HG02840 (cell line): Measurements from ENCODE around the gene PADI4.

Experiments used
- ATAC-seq: cut with Tn5 transposase; IDR thresholded peaks from one replicate; pipeline ENCODE4 v1.9.1; 2021; ENCODE audit warnings: mild to moderate bottlenecking, moderate library complexity, moderate number of reproducible peaks; ENCODE audit not compliant: unreplicated experiment, low FRiP score

PADI4 gene

DNA sequence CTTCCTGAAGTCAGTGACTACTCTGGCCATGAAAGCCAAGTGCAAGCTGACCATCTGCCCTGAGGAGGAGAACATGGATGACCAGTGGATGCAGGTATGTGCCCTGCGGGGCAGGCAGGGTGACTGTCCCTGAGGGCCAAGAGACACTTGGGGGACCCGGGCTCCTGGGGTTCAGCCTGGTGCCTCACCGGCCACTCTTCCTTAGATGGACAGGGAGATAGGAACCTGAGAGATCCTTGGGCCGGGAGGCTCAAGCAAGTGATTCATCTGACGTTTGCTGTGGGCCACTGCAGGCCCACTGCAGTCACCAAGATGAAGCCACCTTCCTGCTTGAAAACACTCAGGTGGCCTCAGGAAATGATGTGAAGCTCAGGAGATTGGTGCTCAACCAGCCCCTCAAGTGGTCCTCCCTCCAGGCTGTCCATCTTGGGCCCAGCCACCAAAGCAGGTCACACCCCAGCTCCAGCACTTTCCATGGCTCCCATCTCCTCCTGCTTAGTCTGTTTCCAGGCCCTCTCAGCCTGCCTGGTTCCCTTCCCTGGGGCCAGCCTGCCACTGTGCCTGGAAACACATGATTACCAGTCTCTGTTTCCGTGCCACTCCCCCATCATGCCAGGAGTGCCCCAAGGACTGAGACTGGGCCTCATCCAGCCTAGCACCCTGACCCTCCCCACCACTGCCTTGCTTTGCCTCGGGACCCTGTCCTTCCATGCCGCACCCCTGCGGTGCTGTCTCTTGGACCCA lies 38.2 kb downstream of the PADI4 start:
- no peak for ATAC-seq

DNA sequence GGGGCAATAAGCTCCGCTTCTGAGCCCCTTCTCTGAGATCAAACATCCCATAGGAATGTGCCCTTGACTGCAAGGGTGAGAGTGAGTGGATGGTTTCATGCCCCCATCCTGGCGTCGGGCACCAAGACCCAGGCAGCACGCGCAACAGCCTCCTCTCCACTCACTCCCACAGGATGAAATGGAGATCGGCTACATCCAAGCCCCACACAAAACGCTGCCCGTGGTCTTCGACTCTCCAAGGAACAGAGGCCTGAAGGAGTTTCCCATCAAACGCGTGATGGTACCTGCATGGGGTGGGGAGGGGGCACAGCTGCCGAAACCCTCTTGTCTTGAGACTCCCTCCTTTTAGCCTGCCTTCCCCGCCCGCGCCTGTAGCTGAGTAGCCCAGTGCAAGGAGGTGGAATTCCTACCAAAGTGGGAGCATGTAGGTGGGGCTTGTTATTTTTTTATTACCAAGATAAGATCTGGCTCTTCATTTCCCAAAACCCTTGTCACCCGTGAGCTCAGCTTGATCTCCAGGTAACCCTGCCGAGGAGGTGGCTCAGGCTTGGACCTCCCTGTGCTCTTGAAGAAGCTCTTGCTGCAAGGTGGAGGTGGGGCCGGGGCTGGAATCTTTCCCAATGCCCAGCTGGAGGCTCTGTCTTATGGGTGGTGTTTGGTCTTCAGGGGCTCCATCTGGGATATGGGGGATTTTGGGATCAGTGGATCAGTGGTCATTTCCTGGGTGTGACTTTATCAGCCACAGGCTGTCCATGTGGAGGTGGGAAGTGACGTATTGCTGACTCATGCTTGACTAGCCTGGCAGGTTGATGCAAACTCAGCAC lies 40.0 kb downstream of the PADI4 start:
- ATAC-seq, result no peak

DNA sequence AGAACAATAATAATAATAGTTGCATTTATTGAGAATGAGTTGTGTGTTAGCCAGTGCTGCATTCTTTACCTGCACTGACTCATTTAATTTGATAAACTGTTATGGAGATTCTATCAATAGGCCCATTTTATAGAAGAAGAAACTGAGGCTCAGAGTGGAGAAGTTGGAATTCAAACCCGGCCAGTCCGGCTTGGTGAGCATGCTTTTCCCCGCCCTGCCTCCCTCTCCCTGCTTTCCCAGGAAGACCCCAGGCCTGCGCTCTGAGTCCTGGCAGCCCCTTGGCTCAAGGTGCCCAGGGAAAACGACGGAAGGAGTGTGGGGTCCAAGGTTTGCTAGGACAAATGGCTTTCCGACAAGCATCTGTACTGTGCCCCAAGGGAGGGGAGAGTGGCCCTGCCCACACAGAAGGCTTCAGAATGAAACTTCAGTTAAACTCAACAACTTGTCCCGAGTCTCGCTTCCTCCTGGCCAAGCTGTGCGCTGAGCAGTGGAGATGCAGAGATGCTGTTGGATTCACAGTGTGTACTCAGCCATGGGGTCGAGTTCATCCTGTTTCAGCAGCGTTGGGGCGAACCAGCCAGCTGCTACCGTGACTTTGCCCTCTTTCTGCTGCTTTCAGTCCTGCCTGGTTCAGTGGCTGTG lies 40.7 kb downstream of the PADI4 start:
- no peak for ATAC-seq

DNA sequence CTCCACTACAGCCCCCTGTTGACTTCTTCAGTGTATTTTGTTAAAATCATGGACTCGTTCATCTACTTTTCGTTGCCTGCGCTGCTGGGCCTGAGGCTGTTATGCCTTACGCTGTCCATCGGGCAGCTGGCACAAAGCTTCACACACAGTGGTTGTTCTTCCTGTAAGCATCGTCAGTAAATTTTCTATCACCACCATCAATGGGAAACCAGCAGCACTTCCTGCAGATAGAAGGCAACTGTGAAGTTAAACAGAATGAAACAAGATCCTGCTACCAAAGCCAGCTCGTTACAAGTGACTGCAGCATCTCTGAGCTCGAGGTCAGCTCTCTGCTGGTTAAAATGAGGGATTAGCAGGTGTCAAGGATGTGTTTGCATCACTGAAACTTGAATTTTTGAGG lies 42.1 kb downstream of the PADI4 start:
- ATAC-seq, result no peak

DNA sequence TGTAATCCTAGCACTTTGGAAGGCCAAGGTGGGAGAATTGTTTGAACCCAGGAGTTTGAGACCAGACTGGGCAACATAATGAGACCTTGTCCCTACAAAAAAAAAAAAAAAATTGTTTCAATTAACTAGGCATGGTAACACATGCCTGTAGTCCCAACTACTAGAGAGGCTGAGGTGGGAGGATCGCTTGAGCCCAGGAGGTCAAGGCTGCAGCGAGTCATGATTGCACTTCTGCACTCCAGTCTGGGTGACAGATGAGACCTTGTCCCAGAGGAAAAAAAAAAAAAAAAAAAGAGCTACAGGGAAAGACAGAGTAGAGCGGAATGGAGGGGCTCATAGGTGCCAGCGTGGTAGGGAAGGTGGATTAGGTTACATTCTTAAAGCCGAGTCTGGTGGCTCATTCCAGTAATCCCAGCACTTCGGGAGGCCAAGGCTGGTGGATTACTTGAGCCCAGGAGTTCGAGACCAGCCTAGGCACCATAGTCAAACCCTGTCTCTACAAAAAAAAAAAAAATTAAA lies 43.0 kb downstream of the PADI4 start:
- ATAC-seq, result no peak

DNA sequence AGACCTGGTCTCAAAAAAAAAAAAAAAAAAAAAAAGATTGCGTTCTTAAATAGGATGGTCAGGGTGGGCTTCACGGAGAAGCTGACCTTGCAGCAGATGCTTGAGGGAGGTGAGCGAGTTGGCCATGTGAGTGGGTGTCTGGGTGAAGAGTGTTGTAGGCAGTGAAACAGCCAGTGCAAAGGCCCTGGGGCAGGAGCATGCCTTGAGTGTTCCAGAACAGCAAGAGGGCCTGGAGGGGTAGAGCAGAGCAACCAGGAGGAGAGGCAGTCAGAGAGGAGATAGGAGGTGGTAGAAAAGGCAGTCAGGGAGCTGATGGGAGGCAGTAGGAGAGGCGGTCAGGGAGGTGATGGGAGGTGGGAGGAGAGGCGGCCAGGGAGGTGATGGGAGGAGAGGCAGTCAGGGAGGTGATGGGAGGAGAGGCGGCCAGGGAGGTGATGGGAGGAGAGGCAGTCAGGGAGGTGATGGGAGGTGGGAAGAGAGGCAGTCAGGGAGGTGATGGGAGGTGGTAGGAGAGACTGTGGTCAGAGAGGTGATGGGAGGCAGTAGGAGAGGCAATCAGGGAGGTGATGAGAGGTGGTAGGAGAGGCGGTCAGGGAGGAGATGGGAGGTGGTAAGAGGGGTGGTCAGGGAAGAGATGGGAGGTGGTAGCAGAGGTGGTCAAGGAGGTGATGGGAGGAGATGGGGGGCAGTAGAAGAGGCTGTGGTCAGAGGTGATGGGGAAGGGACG lies 43.8 kb downstream of the PADI4 start:
- ATAC-seq, result no peak

DNA sequence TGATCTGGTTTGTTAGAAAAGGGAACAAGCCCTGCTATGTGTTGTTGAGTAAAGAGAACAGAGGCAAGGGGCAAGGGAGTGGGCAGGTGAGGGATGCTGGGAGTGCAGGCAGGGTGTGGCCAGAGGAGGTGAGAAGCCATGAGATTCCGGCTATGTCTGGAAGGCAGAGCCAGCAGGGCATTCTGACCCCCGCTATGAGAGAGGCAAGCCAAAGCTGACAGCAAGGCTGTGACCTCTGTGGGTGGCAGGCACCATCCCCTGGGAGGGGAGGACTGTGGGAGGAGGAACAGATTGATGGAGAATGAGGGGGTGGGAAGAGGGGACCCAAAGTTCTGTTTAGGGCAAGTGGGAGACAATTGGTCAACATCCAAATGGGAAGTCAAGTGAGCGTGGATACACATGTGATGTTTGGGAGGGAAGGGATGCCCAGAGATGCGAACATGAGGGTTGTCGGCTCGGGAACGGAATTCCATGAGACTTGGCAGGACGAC lies 44.5 kb downstream of the PADI4 start:
- no peak for ATAC-seq

DNA sequence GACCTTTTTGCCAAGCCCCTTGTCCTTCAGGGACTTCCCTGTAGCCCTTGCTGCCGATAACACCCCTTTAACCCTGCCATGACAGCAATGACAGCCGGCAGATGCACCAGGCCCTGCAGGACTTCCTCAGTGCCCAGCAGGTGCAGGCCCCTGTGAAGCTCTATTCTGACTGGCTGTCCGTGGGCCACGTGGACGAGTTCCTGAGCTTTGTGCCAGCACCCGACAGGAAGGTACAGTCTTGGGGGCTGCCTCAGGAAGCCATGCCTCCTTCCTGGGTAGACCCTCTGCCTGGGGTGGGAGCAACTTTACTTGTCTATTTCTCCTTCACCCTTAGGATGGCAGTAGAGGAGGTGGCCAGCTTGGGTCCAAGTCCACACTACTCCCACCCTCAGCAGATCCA lies 47.9 kb downstream of the PADI4 start:
- no peak for ATAC-seq

DNA sequence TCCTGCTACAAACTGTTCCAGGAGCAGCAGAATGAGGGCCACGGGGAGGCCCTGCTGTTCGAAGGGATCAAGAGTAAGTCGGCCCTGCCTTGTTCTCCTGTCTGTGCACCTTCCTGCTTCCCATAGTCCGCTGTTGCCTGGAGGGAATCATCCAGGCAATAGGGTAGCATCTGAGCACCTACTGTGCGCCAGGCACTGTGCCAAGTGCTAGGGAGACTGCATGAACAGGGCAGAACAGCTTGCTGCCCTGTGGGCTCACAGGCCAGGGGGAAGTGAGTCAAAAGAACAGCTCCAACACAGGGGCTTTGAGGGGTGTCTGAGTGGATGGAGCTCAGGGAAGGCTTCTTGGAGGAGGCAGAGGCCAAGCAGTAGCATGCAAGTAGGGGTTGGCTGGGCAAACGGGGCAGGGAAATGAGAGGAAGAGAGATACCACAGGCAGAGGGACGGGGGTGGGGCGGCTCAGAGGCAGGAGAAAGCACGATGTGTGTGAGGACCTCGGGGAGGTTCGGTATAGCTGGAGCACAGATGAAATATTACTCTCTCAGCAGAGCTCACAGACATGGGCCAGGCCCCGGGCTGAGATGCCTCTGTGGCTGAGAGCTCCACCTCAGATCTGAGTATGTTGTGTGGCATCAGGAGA lies 48.5 kb downstream of the PADI4 start:
- ATAC-seq, result no peak

DNA sequence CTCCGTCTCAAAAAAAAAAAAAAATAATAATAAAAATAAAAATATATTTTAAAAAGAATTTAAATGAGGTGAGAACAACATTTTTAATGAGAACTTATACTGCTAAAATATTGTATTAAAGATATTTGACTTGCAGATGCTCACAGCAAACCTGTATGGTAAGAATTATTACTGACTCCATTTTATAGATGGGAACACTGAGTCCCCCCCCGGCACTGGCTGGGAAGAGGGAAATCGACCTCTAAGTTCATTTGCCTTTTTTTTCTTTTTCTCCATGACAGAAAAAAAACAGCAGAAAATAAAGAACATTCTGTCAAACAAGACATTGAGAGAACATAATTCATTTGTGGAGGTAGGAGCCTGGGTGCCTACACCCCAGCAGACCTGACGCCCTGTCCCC lies 50.6 kb downstream of the PADI4 start:
- no peak for ATAC-seq

DNA sequence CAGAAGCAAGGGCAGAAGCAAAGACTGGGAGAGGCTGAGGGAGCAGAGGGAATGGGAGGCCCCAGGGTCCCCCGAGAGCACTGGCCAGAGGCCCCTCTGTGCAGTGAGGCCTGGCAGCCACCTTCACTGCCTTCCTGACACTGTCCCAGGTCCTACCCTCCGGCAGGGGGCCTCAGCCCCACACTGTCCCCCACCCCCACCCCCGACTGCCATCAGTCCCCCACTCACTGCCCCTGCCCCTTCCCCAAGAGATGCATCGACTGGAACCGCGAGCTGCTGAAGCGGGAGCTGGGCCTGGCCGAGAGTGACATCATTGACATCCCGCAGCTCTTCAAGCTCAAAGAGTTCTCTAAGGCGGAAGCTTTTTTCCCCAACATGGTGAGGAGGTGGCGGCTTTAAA lies 51.0 kb downstream of the PADI4 start:
- no peak for ATAC-seq

DNA sequence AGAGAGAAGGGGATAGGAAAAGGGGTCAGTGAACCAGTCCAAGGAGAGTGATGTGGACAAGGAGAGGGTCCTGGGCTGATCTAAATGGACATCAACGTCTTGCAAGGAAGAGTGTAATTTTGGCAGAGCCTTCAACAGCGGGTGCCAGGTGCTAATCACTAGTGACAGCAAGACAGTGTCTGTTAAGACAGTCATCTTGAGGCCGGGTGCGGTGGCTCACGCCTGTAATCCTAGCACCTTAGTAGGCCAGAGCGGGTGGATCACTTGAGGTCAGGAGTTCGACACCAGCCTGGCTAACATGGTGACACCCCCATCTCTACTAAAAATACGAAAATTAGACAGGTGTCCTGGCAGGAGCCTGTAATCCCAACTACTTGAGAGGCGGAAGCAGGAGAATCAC lies 51.8 kb downstream of the PADI4 start:
- ATAC-seq, result no peak

DNA sequence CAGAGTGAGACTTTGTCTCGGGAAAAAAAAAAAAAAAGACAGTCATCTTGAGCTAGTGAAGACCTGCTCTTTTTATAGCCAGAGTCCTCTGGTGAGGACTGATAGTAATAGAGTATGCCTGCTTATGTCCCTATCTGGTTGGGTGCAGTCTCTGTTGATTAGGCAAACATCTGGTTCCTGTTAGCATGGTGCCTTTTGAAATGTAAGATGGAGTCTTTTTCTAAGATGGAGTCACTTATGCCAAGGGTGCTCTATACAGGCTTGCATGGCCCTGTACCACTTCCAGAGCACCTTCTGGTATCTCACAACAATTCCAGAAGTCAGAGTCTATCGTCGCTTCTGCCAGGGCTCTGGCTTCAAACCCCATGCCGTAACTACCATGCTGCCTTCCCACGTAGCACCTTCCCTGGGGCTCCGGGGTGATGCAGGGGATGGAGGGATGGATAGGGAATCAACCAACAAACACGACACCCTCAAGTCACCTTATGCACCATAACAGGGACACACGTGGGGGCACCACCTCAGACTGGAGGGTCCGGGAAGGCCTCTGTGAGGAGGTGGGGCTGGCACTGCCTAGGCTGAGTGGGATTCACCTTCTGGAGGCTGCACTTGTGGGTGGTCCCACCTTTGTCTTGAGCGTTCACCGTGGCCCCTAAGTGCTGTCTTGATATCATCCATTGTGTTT lies 52.4 kb downstream of the PADI4 start:
- ATAC-seq, result no peak

DNA sequence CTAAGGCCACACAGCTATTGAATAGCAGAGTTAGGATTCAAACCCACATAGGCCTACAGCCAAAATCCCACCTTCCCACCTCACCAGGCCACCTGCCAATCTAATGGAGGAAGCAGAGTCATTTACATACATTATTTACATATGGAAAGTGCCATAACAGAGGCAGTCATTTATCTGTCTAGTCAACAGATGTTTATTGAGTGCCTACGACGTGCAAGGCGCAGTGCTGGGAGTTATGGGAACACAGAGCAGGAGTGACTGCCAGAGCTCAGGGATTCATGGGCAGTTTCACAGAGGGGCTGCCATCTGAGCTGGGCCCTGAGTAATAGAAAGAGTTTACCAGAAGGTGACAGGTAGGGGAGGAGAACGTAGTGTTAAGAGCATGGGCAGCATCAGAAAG lies 53.7 kb downstream of the PADI4 start:
- ATAC-seq, result no peak

DNA sequence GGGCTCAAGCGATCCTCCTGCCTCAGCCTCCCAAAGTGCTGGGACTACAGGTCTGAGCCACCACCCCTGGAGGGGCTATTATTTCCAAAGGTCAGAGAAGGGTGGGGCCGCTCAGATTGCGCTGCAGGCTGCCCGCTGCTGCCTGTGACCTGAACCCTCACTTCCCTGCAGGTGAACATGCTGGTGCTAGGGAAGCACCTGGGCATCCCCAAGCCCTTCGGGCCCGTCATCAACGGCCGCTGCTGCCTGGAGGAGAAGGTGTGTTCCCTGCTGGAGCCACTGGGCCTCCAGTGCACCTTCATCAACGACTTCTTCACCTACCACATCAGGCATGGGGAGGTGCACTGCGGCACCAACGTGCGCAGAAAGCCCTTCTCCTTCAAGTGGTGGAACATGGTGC lies 55.4 kb downstream of the PADI4 start:
- no peak for ATAC-seq

DNA sequence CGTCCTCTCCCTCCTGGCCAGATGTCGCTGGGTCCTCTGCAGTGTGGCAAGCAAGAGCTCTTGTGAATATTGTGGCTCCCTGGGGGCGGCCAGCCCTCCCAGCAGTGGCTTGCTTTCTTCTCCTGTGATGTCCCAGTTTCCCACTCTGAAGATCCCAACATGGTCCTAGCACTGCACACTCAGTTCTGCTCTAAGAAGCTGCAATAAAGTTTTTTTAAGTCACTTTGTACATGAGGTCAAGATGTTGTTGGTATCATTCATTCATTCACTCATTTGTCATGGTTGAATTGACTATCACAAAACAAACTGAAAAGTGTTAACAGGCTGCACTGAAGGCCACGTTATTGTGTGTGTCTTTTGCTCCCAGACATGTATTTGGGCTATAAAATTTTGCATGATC lies 55.8 kb downstream of the PADI4 start:
- ATAC-seq, result no peak

DNA sequence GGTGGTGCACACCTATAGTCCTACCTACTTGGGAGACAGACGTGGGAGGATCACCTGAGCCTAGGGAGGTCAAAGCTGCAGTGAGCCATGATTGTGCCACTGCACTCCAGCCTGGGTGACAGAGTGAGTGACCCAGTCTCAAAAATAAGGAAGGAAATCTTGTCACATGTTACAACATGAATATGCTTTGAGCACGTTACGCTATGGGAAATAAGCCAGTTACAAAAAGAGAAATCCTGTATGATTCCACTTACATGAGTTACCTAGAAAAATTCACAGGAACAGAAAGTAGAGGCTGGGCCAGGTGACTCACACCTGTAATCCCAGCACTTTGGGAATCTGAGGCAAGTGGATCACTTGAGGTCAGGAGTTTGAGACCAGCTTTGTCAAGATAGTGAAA lies 57.3 kb downstream of the PADI4 start:
- ATAC-seq, result no peak

DNA sequence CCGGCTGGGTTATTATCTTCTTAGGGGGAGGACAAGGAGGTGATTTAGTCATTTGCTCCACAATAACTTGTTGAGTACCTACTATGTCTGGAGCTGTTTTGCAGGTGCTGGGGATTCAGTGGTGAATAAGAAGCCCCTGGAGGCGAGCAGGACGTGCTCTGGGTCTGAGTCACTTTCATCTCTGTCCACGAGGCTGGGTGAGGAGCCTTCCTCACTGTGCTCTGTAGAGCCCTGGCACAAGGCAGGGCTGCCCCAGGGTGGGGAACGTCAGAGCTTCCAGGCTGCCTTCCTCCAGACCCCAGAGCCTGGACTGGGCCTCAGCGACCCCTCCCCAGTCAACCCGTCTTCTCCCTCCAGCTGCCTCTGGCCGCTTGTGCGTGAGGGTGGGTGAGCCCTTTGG lies 61.5 kb downstream of the PADI4 start:
- ATAC-seq, result no peak

DNA sequence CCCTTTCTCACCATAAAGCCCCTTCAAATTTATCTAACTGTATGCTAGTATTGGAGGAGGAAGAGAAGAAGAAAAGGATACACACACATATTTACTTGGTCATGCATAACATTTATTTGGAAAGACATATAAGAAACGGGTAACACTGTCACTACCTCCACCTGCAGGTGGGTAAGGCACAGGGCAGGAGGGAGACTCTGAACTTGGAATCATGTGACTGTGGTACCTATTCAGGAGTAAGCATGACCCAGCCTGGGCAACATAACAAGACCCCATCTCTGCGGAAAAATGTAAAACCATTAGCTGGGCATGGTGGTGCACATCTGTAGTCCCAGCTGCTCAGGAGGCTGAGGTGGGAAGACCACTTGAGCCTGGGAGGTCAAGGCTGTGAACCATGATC lies 62.6 kb downstream of the PADI4 start:
- no peak for ATAC-seq

DNA sequence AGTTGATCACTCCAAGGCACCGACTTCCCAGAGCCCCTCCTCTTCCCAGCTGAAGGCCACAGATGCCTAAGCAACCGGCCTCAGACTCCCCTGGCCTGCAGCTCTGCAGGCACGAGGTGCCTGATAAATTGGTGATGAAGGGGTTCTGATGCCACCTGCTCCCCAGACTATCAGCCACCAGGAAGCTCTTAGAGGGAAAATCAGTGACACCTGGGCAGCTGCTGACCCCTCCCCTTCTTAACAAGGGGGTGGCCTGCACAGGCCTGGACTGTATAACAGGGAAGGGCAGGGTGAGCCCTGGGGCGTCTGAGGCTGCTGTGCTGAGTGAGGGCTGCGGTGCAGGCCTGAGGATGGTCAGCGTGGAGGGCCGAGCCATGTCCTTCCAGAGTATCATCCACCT lies 63.9 kb downstream of the PADI4 start, which contains the start of gene PADI6:
Gene PADI6 (plus strand): TSS at position 301 of the 400 bp plus-strand sequence. CDS start 50 bp downstream, at position 351.
- ATAC-seq, result no peak
